WTC11 (cell line): ENCODE data around the gene ABITRAM.

Experiments
- ARID4B ChIP-seq: sonication (generic); formaldehyde crosslinking; IDR thresholded peaks from 2 replicates; pipeline ENCODE4 v1.8.0; 2023; ENCODE audit warnings: missing genetic modification reagents, mild to moderate bottlenecking, borderline replicate concordance
- ATF2 ChIP-seq: sonication (generic); formaldehyde crosslinking; IDR thresholded peaks from 2 replicates; pipeline ENCODE4 v1.8.1; 2022; ENCODE audit warnings: low read depth, missing genetic modification reagents, borderline replicate concordance
- CREM ChIP-seq: sonication (generic); formaldehyde crosslinking; IDR thresholded peaks from 2 replicates; pipeline ENCODE4 v1.8.1; 2022; ENCODE audit warnings: mild to moderate bottlenecking, missing genetic modification reagents, moderate library complexity
- CTCF ChIP-seq: fragments of 200-600 bp; IDR thresholded peaks from 2 replicates; pipeline ENCODE4 v1.8.0; 2022; ENCODE audit warnings: antibody characterized with exemption
- FOXP4 ChIP-seq: sonication (generic); formaldehyde crosslinking; IDR thresholded peaks from 2 replicates; pipeline ENCODE4 v1.8.0; 2022; ENCODE audit warnings: mild to moderate bottlenecking, missing genetic modification reagents
- HMGXB4 ChIP-seq: sonication (generic); formaldehyde crosslinking; IDR thresholded peaks from 2 replicates; pipeline ENCODE4 v1.8.1; 2023; ENCODE audit warnings: mild to moderate bottlenecking, moderate library complexity, missing genetic modification reagents
- IRF1 ChIP-seq: sonication (generic); formaldehyde crosslinking; IDR thresholded peaks from 2 replicates; pipeline ENCODE4 v1.8.0; 2023; ENCODE audit warnings: missing genetic modification reagents
- JUN ChIP-seq: sonication (generic); formaldehyde crosslinking; IDR thresholded peaks from 2 replicates; pipeline ENCODE4 v1.8.0; 2023; ENCODE audit warnings: mild to moderate bottlenecking, missing genetic modification reagents
- MAX ChIP-seq: sonication (generic); formaldehyde crosslinking; IDR thresholded peaks from 2 replicates; pipeline ENCODE4 v1.8.0; 2022; ENCODE audit warnings: mild to moderate bottlenecking, missing genetic modification reagents
- SP1 ChIP-seq: sonication (generic); formaldehyde crosslinking; conservative IDR thresholded peaks from 2 replicates; pipeline ENCODE4 v1.8.1; 2022; ENCODE audit warnings: missing genetic modification reagents
- USF1 ChIP-seq: sonication (generic); formaldehyde crosslinking; IDR thresholded peaks from 2 replicates; pipeline ENCODE4 v1.8.0; 2022; ENCODE audit warnings: mild to moderate bottlenecking, missing genetic modification reagents
- ZNF232 ChIP-seq: sonication (generic); formaldehyde crosslinking; IDR thresholded peaks from 2 replicates; pipeline ENCODE4 v1.8.0; 2022; ENCODE audit warnings: mild to moderate bottlenecking, missing genetic modification reagents

- no peak for TF ChIP-seq CTCF
- no peak for TF ChIP-seq HMGXB4 (CRISPR knock-in tag)
- no peak for TF ChIP-seq SP1 (CRISPR knock-in tag)
- no peak for TF ChIP-seq FOXP4 (CRISPR knock-in tag)
- TF ChIP-seq ATF2 (CRISPR knock-in tag): no peak
- no peak for TF ChIP-seq MAX (CRISPR knock-in tag)
- TF ChIP-seq CREM (CRISPR knock-in tag): no peak
- TF ChIP-seq IRF1 (CRISPR knock-in tag): no peak
- no peak for TF ChIP-seq USF1
- TF ChIP-seq ZNF232 (CRISPR knock-in tag): no peak
- TF ChIP-seq JUN (CRISPR knock-in tag): no peak
- TF ChIP-seq ARID4B (CRISPR knock-in tag): no peak
Observed at GRCh38 chr9:108956022-108956630, 21.9 kb downstream of the ABITRAM start.
